Choroid plexus epithelial cell (primary cell): ENCODE data around the gene HTT.
A peak's percentile ranks its signal among the peaks of the same experiment; 100 is the strongest.

Experiments used
- DNase-seq: peaks from one replicate; pipeline ENCODE4 v3.0.0-alpha.2; 2010; ENCODE audit warnings: low read depth
- H3K4me3 ChIP-seq: 2 replicates; pipeline ENCODE4 v1.5.1; 2011; ENCODE audit warnings: low read depth, mild to moderate bottlenecking, control low read depth, low read length, moderate library complexity
- TF ChIP-seq, protein P1 (sequence below): conservative IDR thresholded peaks from 2 replicates; pipeline ENCODE4 v1.5.1; 2011; ENCODE audit warnings: low read depth, mild to moderate bottlenecking, control low read depth, inconsistent platforms, low read length, moderate library complexity

HTT gene

DNA sequence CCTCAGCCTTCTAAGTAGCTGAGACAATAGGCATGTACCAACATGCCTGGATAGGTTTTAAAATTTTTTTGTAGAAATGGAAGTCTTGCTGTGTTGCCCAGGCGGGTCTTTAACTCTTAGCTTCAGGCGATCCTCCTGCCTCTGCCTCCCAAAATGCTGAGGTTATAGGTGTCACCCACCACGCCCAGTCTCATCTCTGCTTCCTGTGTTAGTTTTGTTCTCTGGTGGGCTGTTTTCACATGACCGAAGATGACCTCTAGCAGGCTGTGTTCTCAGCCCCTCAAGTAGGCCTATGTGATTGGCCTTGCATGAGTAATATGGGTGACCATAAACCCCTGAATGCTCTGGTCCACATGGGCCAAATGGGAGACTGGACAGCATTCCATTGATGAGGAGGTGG lies 117.7 kb downstream of the HTT start:
- no peak overlapping the region for H3K4me3 ChIP-seq
- TF ChIP-seq, protein P1, sequence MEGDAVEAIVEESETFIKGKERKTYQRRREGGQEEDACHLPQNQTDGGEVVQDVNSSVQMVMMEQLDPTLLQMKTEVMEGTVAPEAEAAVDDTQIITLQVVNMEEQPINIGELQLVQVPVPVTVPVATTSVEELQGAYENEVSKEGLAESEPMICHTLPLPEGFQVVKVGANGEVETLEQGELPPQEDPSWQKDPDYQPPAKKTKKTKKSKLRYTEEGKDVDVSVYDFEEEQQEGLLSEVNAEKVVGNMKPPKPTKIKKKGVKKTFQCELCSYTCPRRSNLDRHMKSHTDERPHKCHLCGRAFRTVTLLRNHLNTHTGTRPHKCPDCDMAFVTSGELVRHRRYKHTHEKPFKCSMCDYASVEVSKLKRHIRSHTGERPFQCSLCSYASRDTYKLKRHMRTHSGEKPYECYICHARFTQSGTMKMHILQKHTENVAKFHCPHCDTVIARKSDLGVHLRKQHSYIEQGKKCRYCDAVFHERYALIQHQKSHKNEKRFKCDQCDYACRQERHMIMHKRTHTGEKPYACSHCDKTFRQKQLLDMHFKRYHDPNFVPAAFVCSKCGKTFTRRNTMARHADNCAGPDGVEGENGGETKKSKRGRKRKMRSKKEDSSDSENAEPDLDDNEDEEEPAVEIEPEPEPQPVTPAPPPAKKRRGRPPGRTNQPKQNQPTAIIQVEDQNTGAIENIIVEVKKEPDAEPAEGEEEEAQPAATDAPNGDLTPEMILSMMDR: no peak
- peak; percentile 5 for DNase-seq

DNA sequence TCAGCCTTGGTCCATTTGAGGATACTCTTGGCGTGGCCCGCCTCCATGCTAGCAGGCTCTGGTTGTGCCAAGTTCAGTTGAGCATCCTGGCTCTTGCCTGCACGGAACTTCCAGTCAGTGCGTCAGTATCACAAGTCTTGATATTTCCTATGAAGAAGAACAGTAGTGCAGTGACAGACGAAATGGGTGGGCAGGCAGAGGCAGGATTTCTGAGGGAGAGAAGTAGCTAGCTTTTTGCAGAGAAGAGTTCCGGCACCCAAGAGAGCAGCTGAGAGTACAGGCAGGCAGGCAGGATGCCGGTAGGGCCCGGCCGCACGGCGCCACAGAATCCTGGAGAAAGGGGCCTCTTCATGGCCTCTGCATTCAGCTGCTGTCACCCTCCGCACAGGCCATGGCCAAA lies 118.3 kb downstream of the HTT start:
- no peak for DNase-seq
- H3K4me3 ChIP-seq: no peak overlapping the region
- TF ChIP-seq, protein P1: no peak

DNA sequence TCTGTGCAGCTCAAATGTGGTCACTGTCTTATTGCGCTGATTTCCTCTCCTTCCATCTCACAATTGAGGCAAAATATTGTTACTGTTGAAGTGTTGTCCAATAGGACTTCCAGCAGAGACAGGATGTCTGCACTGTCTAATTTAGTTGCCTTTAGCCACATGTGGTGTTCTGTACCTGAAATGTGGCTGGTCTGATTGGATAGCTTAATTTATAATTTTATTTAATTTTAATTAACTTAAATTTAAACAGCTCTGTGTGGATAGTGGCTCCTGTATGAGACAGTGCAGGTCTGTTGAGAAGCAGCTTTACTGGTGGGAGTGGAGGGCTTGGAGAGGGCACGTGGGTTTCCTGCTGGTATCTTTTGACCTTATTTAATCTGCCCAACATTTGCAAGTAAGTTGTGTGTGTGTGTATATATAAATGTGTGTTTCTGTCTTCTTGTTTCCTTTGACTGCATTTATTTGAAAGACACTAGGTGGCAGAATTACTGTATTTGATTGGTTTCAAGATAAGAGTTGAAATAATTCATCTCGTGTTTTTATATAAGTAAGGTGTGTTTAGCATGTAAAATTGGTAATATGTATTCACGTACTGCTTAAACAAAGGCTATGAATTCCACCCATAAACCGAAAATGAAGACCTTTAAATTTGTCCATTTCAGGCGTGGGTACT lies 119.2 kb downstream of the HTT start:
- no peak overlapping the region for H3K4me3 ChIP-seq
- TF ChIP-seq, protein P1: peak; percentile 47
- DNase-seq: peak; percentile 52

DNA sequence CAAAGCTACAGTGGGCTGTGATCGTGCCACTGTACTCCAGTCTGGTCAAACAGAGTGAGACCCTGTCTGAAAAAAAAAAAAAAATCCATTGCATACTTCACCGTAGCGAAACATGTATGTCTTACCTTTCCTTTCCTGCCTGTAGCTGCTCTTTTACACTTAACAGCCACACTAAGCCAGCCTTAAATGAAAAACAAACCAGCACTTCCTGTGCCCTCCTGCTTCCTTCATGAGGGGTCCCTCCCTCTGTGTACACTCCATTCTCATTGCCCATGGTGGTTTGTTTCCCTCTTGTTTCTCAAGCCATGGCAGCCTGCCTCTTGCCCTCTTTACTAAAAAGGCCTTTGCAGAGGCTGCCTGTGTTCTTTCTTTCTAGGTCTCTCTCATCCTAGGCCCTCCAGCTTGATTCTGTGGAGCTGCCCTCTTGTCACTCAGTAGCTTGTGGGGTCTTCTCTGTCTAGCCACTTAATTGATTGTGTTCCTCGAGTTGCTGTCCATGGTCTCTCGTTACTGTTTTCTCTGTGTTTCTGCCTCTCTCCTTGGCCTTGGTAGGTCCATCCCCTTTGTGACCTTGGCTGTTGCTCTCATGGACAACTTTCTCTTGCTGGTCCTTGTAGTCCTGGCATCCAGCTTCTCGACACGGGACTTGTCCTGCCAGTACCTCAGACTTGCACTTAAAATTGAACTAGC lies 122.3 kb downstream of the HTT start:
- TF ChIP-seq, protein P1: no peak
- H3K4me3 ChIP-seq: no peak overlapping the region

DNA sequence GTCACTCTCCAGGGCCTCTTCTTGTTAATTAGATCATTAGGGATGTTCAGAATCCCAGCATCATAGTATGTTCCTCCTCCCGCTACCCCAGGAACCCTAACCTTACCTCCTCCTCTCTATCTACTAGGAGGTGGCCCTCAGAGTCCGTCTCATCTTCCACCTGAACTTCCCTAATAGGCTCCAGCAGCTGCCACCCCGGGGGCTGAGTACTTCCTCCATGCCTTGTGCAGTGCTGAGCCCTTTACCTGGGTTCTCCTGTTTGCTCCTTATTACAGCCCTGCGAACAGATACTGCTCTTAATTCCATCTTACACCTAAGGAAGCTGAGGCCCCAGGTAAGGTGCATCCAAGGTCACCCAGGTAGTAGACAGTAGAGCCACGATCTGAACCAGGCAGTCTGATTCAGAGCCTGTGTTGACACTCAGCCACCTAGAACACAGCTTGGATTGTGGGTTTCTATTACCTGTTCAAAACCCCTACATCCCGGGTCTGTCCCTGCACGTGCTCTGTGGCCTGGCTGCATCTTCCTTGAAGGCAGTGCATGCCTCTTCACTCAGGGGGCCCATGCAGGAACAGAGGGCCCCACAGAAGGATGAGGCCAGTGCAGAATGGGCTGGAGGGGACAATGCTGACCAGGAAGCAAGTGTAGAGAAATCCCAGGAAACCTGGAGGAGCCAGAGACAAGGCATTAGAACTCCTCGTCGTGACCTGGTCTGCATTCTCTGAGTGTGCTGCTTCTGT lies 123.1 kb downstream of the HTT start:
- TF ChIP-seq, protein P1: no peak
- no peak overlapping the region for H3K4me3 ChIP-seq
- no peak for DNase-seq

More for the DNA sequence above, 122.3 kb downstream of the HTT start:
- no peak for DNase-seq

DNA sequence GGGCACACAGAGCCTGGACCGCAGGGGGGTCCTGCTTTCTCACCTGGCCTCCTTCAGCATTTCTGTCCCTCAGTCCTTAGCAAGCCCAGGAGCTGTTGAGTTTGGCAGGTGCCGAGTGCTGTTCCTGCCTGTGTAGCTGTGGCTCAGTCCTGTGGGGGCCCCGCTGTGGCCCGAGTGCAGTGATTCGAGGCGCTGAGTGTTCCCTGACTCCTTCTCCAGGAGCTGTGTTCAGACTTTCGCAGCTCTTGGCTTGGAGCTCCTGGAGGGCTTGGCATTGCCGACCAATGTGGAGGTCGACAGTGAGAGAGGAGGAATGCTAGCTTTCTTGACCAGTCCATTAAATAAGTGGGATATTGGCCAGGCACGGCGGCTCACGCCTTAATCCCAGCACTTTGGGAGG lies 124.4 kb downstream of the HTT start:
- TF ChIP-seq, protein P1: no peak
- H3K4me3 ChIP-seq: no peak overlapping the region
- no peak for DNase-seq
